Kidney epithelial cell (primary cell): Measurements from ENCODE around the gene PPP2R2C. TPM values are rescaled to one million over a fixed set of nuclear protein-coding genes. Genes with fewer than 3 reads are reported as not detected.

ENCODE experiments used
- DNase-seq: peaks from one replicate; pipeline ENCODE4 v3.0.0-alpha.2; 2010; ENCODE audit warnings: low read depth
- H3K27me3 ChIP-seq: 2 replicates; pipeline ENCODE4 v1.6.0; 2011; ENCODE audit warnings: low read length; ENCODE audit not compliant: control insufficient read depth, insufficient read depth
- H3K36me3 ChIP-seq: 2 replicates; pipeline ENCODE4 v1.5.1; 2011; ENCODE audit warnings: low read length; ENCODE audit not compliant: control insufficient read depth, insufficient read depth
- H3K4me3 ChIP-seq: 2 replicates; pipeline ENCODE4 v1.5.1; 2011; ENCODE audit warnings: low read depth, mild to moderate bottlenecking, control low read depth, low read length
- total RNA-seq: library from RNA; depleted of rRNA; stranded (reverse); fragments of >200 nt; gene quantifications from 2 replicates; pipeline ENCODE4 v1.2.3, GENCODE V29; 2015
- TF ChIP-seq, protein P1 (sequence below): IDR thresholded peaks from 2 replicates; pipeline ENCODE4 v1.5.1; 2011; ENCODE audit warnings: mild to moderate bottlenecking, moderate library complexity, low read length, control low read depth, inconsistent platforms; ENCODE audit not compliant: insufficient read depth, poor library complexity, severe bottlenecking

The PPP2R2C gene
- total RNA-seq, 1 donor from 2014 or later = not detected

DNA sequence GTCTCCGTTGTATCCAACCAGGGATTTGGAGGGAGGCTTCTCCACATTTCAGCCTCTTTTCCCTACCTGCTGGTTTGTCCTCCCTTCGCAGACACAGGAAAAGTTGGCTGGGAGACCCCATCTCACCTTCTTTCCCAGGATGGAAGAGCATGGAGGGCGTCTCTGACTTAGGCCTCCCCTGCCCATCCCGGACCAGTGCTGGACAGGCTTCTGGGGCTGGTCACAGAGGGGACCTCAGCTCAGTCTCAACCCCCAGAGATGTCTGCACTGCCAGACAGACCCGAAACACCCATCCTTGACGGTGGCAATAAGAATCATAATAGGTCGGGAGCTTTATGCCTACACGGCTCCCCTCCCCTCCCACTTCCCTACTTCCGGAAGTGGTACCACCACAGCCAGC, 201.2 kb downstream of the PPP2R2C start:
- H3K27me3 ChIP-seq = no peaks in the 10 kb centered on the region
- no peak overlapping the region for H3K4me3 ChIP-seq
- H3K36me3 ChIP-seq = no peaks in the 10 kb centered on the region
- no peak for DNase-seq
- TF ChIP-seq, protein P1, sequence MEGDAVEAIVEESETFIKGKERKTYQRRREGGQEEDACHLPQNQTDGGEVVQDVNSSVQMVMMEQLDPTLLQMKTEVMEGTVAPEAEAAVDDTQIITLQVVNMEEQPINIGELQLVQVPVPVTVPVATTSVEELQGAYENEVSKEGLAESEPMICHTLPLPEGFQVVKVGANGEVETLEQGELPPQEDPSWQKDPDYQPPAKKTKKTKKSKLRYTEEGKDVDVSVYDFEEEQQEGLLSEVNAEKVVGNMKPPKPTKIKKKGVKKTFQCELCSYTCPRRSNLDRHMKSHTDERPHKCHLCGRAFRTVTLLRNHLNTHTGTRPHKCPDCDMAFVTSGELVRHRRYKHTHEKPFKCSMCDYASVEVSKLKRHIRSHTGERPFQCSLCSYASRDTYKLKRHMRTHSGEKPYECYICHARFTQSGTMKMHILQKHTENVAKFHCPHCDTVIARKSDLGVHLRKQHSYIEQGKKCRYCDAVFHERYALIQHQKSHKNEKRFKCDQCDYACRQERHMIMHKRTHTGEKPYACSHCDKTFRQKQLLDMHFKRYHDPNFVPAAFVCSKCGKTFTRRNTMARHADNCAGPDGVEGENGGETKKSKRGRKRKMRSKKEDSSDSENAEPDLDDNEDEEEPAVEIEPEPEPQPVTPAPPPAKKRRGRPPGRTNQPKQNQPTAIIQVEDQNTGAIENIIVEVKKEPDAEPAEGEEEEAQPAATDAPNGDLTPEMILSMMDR = no peak

- DNase-seq = no peak
- TF ChIP-seq, protein P1 = no peak
- Histone ChIP-seq H3K4me3 (peak overlapping the region; percentile 78), H3K36me3 (no peaks in the 10 kb centered on the region), H3K27me3 (no peaks in the 10 kb centered on the region)
These were observed 201.7 kb downstream of the PPP2R2C start for GRCh38 chr4:6270636-6271121.

Other genes with a start within 250 kb of the PPP2R2C start
- gene WFS1, start 202.8 kb downstream of the PPP2R2C start, total RNA-seq = 26.0 and 37.2 TPM in 2 replicates
- 24.0 and 27.0 TPM in 2 replicates for gene MAN2B2, start 102.6 kb upstream of the PPP2R2C start, total RNA-seq
- 238 and 255 TPM in 2 replicates for gene MRFAP1, start 168.1 kb upstream of the PPP2R2C start, total RNA-seq
- 6.8 and 8.8 TPM in 2 replicates for gene S100P, start 221.3 kb upstream of the PPP2R2C start, total RNA-seq
- 36.9 and 53.6 TPM in 2 replicates for gene MRFAP1L1, start 237.3 kb upstream of the PPP2R2C start, total RNA-seq
- gene BLOC1S4, start 243.6 kb upstream of the PPP2R2C start, total RNA-seq = 21.4 and 23.3 TPM in 2 replicates